Ovary (tissue), 9 donors: ENCODE results near the gene SORCS2. TPM values are rescaled to one million over a fixed set of nuclear protein-coding genes. Genes with fewer than 3 reads are reported as not detected.

ENCODE experiments used
- DNase-seq, 5 donors: peaks; one replicate each; pipeline ENCODE4 v3.0.0-alpha.2; 2019 to 2020
- H3K27ac ChIP-seq, 2 donors: fragments of 200-600 bp; one replicate each; pipeline versions ENCODE4 v1.5.1 to v1.8.0; 2019 to 2022
- H3K27me3 ChIP-seq: fragments of 200-600 bp; one replicate; pipeline ENCODE4 v1.8.0; 2022
- H3K36me3 ChIP-seq: fragments of 200-600 bp; sonication (generic); one replicate; pipeline ENCODE4 v1.5.1; 2019
- H3K4me1 ChIP-seq: one replicate; pipeline ENCODE4 v1.8.1; 2013; ENCODE audit warnings: mild to moderate bottlenecking, moderate library complexity; ENCODE audit not compliant: insufficient read depth
- H3K4me3 ChIP-seq: fragments of 200-600 bp; sonication (generic); one replicate; pipeline ENCODE4 v1.5.1; 2017
- H3K9me3 ChIP-seq, 2 donors: fragments of 200-600 bp in 1 of 2; sonication (generic) in 1 of 2; one replicate each; pipeline versions ENCODE4 v1.5.1 to v1.8.1; 2013 to 2019; ENCODE audit warnings: mild to moderate bottlenecking in 1 of 2, moderate library complexity in 1 of 2
- EP300 ChIP-seq: sonication (generic); formaldehyde crosslinking; IDR thresholded peaks from one replicate; pipeline ENCODE4 v1.6.1; 2017; ENCODE audit warnings: antibody characterized with exemption
- POLR2A ChIP-seq: fragments of 450-650 bp; IDR thresholded peaks from one replicate; pipeline ENCODE4 v1.6.1; 2017; ENCODE audit warnings: antibody characterized with exemption, mild to moderate bottlenecking, moderate library complexity
- WGBS, 3 donors: extraction: QIAGEN DNeasy Blood & Tissue Kit in 1 of 3; methylation state at CpG; one replicate each; pipeline versions ENCODE4 v1.1.5 to v1.1.7; 2013 to 2017; 5-methylcytosine and 5-hydroxymethylcytosine counted together
- intact Hi-C, 4 donors: fragments of 100-400 bp; cut with DNase I; formaldehyde crosslinking; loops; one replicate each; pipeline versions ENCODE4 v1.11.0 to v1.15.1; 2022 to 2023
- polyA plus RNA-seq, 2 donors: library from polyadenylated mRNA; stranded (reverse); fragments of 200-250 nt in 1 of 2; fragments of 350-450 nt in 1 of 2; fragmentation: Illumina TruSeq in 1 of 2; extraction: RNeasy Lipid Tissue Mini Kit (QIAGEN cat#74804) in 1 of 2; gene quantifications; one replicate each; pipeline ENCODE4 v1.2.3, GENCODE V29; 2013 to 2014
- total RNA-seq, 7 donors: library from RNA; depleted of rRNA in 2 of 7; stranded (reverse); fragments of >200 nt in 2 of 7; fragmentation: NEBNext Ultra II Directional in 3 of 7; extraction: Animal tissue kit (Norgen Biotek cat#: 25700) in 3 of 7; gene quantifications; one replicate each; pipeline versions ENCODE4 v1.1.0 to v1.2.4, GENCODE V29; 2016 to 2023
- TF ChIP-seq, protein P1 (sequence below), 3 donors: fragments of 450-650 bp in 2 of 3; fragments of 200-600 bp in 1 of 3; IDR thresholded peaks; one replicate each; pipeline versions ENCODE4 v1.5.1 to v1.8.0; 2016 to 2022; ENCODE audit warnings: antibody characterized with exemption in 3 of 3, mild to moderate bottlenecking in 1 of 3
- donor health status: DM: no; HTN: no; CAD: no; lungs with moderate emphysema.
- donor health status: DM: no; HTN: no; CAD: no.
- donor health status: Bipolar disorder and iron deficiency.
- donor health status: DM: yes; HTN: yes; CAD: no.
- donor health status: DM: no; HTN: no; CAD: no.
- donor health status: DM: yes; HTN: yes; CAD: no.

The SORCS2 gene
- total and polyA plus RNA-seq, 9 donors = 0.60 to 23.9 (median 7.1) TPM

DNA sequence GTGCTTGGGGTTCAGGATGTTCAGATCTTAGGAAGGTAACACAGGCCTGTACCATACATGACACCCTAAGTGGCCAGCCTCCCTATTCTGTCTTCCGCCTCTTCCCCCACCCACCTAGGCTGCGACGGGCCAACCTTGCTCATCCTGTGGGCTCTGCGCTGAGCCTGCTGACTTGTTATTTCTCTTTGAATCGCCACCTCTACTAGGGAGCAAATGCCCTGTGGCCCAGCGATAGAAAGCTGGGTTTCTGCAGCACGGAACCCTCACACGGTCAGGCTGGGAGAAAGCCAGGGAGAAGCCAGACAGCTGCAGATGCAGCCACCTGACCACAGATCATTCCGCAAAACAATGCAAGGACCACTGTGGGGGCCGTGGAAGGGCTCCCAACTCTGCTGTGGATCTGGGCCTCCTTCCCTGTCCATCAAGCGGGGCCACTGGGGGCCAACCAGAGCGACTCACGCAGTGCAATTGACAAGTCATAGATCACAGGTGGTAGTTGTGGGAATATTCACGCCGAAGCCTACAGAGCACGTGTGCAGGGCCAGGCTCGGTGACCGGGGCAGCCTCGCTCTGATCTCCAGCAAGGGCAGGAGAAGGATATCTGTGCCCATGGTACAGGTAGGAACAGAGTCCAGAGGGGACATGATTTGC lies 519.8 kb downstream of the SORCS2 start:
- Histone ChIP-seq H3K27ac (no peak overlapping the region), H3K4me3 (no peak overlapping the region), H3K27me3 (no peaks in the 10 kb centered on the region), H3K4me1 (no peaks in the 10 kb centered on the region), H3K36me3 (no peaks in the 10 kb centered on the region), H3K9me3 (no peaks in the 10 kb centered on the region)
- TF ChIP-seq POLR2A (no peak), EP300 (no peak)
- TF ChIP-seq, protein P1, sequence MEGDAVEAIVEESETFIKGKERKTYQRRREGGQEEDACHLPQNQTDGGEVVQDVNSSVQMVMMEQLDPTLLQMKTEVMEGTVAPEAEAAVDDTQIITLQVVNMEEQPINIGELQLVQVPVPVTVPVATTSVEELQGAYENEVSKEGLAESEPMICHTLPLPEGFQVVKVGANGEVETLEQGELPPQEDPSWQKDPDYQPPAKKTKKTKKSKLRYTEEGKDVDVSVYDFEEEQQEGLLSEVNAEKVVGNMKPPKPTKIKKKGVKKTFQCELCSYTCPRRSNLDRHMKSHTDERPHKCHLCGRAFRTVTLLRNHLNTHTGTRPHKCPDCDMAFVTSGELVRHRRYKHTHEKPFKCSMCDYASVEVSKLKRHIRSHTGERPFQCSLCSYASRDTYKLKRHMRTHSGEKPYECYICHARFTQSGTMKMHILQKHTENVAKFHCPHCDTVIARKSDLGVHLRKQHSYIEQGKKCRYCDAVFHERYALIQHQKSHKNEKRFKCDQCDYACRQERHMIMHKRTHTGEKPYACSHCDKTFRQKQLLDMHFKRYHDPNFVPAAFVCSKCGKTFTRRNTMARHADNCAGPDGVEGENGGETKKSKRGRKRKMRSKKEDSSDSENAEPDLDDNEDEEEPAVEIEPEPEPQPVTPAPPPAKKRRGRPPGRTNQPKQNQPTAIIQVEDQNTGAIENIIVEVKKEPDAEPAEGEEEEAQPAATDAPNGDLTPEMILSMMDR (IDR thresholded peaks at IDR 0.05) = no peak
- intact Hi-C loops = loop anchor here in 1 of 4 donors (10.0 kb wide), 1 partner anchor 247 kb away; no protein-coding TSS in a partner anchor
- WGBS, 3 donors = 89 to 94% (median 93%) methylated on average over 19 of the region's 19 CpGs
- DNase-seq = no peak

DNA sequence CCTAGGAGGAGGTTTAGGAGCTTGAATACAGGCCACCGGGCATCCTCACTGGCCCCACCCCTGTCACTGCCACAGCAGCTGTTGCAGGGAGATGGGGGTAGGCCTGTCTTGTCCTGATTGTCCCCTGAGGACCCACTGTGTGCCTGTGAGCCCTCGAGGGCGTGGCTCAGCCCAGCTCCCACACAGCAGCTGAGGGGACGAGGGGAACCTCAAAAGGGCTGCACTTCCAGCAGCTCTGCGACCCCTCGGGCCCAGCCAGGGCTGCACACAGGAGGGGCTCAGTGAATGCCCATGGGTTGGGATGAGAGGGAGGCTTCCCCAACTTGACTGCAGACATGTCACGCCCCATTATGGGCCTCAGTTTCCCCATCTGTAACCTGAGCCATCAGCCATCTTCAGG lies 521.4 kb downstream of the SORCS2 start:
- WGBS, 3 donors = 92 to 96% (median 95%) methylated on average over 7 of the region's 7 CpGs
- no peaks in the 10 kb centered on the region for H3K4me1 ChIP-seq
- no peak overlapping the region for H3K27ac ChIP-seq
- H3K9me3 ChIP-seq = no peaks in the 10 kb centered on the region
- H3K4me3 ChIP-seq = no peak overlapping the region
- TF ChIP-seq EP300 = no peak
- no peak for TF ChIP-seq POLR2A
- TF ChIP-seq, protein P1 (IDR thresholded peaks at IDR 0.05) = no peak
- no peaks in the 10 kb centered on the region for H3K36me3 ChIP-seq
- no peaks in the 10 kb centered on the region for H3K27me3 ChIP-seq
- intact Hi-C loops = loop anchor here in 1 of 4 donors (10.0 kb wide), 1 partner anchor 249 kb away; no protein-coding TSS in a partner anchor
- no peak for DNase-seq

DNA sequence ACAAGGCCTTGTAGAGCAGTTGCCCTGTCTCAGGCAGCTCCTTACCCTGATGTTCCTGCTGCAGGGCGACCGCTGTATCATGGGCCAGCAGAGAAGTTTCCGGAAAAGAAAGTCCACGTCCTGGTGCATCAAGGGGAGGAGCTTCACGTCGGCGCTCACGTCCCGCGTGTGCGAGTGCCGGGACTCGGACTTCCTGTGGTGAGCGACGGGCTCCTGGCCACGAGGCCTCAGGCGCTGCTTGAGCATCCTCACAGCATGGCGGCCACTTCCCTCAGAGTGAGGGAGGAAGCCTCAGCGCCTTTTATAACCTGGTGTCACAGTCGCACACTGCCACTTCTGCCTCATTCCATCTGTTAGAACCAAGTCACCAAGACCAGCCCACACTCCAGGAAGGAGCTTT lies 521.8 kb downstream of the SORCS2 start:
- WGBS, 3 donors = 95 to 97% (median 95%) methylated on average over 20 of the region's 20 CpGs
- intact Hi-C loops = loop anchor here in 1 of 4 donors (10.0 kb wide), 1 partner anchor 249 kb away; no protein-coding TSS in a partner anchor

DNA sequence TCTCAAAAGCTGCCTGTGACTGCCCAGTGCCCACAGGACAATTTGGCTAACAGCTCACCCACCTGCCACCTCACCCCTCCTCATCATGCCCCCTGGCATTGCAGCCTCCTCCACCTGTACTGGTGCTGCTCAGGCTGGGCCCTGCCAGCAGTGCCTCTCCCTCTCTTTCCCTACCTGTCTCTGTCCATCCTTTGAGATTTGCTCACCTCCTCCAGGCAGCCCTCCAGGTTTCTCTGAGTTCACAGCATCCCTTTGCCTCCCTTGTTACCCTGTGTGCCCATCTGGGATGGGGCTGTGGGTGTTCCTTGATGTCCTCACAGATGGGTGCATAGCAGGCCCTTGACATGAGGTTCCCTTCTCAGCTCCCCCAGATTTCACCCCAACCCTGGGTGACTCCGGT lies 522.4 kb downstream of the SORCS2 start:
- no peak for TF ChIP-seq POLR2A
- no peak for TF ChIP-seq EP300
- TF ChIP-seq, protein P1 (IDR thresholded peaks at IDR 0.05) = no peak
- Histone ChIP-seq H3K9me3 (no peaks in the 10 kb centered on the region), H3K4me3 (no peak overlapping the region), H3K27me3 (no peaks in the 10 kb centered on the region), H3K27ac (no peak overlapping the region), H3K36me3 (no peaks in the 10 kb centered on the region), H3K4me1 (peaks cover 2% of the 10 kb centered on the region)
- intact Hi-C loops = loop anchor here in 3 of 4 donors (5.0 to 10.0 kb wide), 3 partner anchors 250 to 522 kb away; partner anchors contain the start of gene SORCS2 (in 1 of the 3)
- DNase-seq = no peak
- WGBS, 3 donors = 89 to 93% (median 92%) methylated on average over 1 of the region's 1 CpG

More for the DNA sequence above, 521.8 kb downstream of the SORCS2 start:
- DNase-seq = no peak
- Histone ChIP-seq H3K4me1 (no peaks in the 10 kb centered on the region), H3K9me3 (no peaks in the 10 kb centered on the region), H3K27me3 (no peaks in the 10 kb centered on the region), H3K36me3 (no peaks in the 10 kb centered on the region), H3K4me3 (no peak overlapping the region), H3K27ac (no peak overlapping the region)
- no peak for TF ChIP-seq POLR2A
- no peak for TF ChIP-seq EP300
- TF ChIP-seq, protein P1 (IDR thresholded peaks at IDR 0.05) = no peak
